Spleen (tissue), 7 donors: ENCODE measurements around the gene PRKCQ.

Source experiments
- CTCF ChIP-seq, 11 experiments: fragments of 200-600 bp in 7 of 11; fragments of 450-650 bp in 4 of 11; sonication (generic) in 4 of 11; IDR thresholded peaks in 8 of 11; conservative IDR thresholded peaks in 3 of 11; 1 replicate in 7 of 11; 2 replicates in 4 of 11; pipeline versions ENCODE4 v1.4.0 to v1.8.0; 2016 to 2021; ENCODE audit warnings: antibody characterized with exemption in 11 of 11, inconsistent platforms in 4 of 11, mild to moderate bottlenecking in 1 of 11
- POLR2A ChIP-seq, 3 donors: fragments of 450-650 bp; IDR thresholded peaks; one replicate each; pipeline ENCODE4 v1.5.1; 2017; ENCODE audit warnings: antibody characterized with exemption in 3 of 3, mild to moderate bottlenecking in 1 of 3
- POLR2AphosphoS5 ChIP-seq, 3 donors: sonication (generic); formaldehyde crosslinking; IDR thresholded peaks; one replicate each; pipeline ENCODE4 v1.5.1; 2017; ENCODE audit warnings: antibody characterized with exemption in 3 of 3
- donor health status: DM: no; HTN: no; CAD: no; lungs with moderate emphysema.
- donor health status: DM: no; HTN: no; CAD: no.
- donor health status: DM: no; HTN: no; CAD: no.

GRCh38 chr10:6592080-6592479, 12.0 kb upstream of the PRKCQ start:
- TF ChIP-seq CTCF (IDR thresholded peaks at IDR 0.05 in 8 of 11, conservative IDR thresholded peaks at IDR 0.05 in 3 of 11) (no peak), POLR2A (IDR thresholded peaks at IDR 0.05) (no peak), POLR2AphosphoS5 (IDR thresholded peaks at IDR 0.05) (no peak)
